Fibroblast of mammary gland (primary cell): ENCODE data around the gene ZNF771.
A peak's percentile ranks its signal among the peaks of the same experiment; 100 is the strongest.
"Not testable (repeated sequence)": the region's sequence is repeated elsewhere in the genome, so short reads cannot be mapped to it uniquely, and the experiment has no call there.

Experiments
- DNase-seq: peaks from one replicate; pipeline ENCODE4 v3.0.0-alpha.2; 2010; ENCODE audit warnings: low read depth
- H3K4me3 ChIP-seq: 2 replicates; pipeline ENCODE4 v1.5.1; 2011; ENCODE audit warnings: low read depth, mild to moderate bottlenecking, low read length, moderate library complexity; ENCODE audit not compliant: control insufficient read depth
- CTCF ChIP-seq: conservative IDR thresholded peaks from 2 replicates; pipeline ENCODE4 v1.5.1; 2011; ENCODE audit warnings: low read depth, low read length, inconsistent platforms; ENCODE audit not compliant: control insufficient read depth, insufficient read depth

Gene ZNF771

GRCh38 chr16:30395155-30395991, 12.0 kb upstream of the ZNF771 start, which contains the start of gene ZNF48:
ZNF48 (plus strand) TSS chr16:30395420; CDS start chr16:30395795, 375 bp downstream.
- peak within 1 kb of the TSS; percentile 69 for H3K4me3 ChIP-seq
- no peak for TF ChIP-seq CTCF
- peak; percentile 73 for DNase-seq

DNA sequence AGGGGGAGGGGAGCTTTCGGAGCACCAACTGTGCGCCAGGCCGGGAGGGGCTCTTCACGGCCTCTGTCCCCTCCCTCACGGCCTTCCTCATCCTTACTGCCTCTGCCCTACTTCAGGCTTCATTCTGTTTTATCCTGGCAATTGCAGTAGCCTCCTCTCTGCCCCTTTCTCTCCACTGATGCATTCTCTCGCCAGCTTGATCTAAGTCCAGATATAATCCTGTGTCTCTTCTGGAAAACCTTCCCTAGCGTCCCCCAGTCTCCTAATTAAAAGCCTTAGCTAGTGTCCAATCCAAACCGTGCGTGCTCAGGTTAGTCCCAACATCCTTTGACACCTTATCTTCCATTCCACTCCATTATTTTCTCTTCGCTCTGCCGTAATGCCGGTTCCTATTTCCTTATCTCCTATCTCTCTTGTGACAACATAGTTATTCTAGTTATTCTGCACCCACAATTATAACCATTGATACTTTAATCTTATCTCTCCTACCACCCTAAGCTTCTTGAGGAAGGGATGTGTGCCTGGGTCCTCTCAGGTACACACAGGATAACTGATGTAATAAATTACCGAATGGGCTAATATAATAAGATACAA, 11.3 kb upstream of the ZNF771 start:
- no peak for DNase-seq
- H3K4me3 ChIP-seq: peak overlapping the region; percentile 69
- no peak for TF ChIP-seq CTCF

DNA sequence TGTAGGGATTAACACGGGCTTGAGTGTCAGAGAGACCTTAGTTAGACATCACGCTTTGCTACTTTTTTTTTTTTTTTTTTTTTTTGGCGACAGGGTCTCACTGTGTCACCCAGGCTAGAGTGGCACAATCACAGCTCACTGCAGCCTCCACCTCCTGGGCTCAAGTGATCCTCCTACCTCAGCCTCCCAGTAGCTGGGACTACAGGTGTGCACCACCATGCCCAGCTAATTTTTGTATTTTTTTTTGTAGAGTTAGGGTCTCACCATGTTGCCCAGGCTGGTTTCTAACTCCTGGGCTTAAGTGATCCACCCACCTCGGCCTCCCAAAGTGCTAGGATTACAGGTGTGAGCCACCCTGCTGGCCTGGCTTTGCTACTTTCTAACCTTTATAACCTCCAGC, 10.8 kb upstream of the ZNF771 start:
- not testable (repeated sequence) for H3K4me3 ChIP-seq, DNase-seq

DNA sequence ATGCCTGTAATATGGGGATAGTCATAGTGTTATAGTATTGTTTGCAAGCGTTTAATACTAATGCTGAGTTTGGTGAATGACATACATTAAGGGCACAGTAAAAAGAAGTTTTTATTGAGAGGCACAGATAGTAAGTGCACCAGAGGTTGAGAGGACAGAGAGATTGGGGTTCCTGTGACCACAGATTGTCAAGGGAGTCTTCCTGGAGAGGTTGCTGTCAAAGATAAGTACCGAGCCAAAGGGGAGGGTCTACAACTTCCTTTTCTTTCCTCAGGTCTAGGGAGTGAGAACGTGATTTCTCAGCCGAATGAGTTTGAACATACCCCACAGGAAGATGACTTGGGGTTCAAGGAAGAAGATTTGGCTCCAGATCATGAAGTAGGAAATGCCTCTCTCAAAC, 10.3 kb upstream of the ZNF771 start:
- no peak for DNase-seq
- no peak overlapping the region for H3K4me3 ChIP-seq
- no peak for TF ChIP-seq CTCF

DNA sequence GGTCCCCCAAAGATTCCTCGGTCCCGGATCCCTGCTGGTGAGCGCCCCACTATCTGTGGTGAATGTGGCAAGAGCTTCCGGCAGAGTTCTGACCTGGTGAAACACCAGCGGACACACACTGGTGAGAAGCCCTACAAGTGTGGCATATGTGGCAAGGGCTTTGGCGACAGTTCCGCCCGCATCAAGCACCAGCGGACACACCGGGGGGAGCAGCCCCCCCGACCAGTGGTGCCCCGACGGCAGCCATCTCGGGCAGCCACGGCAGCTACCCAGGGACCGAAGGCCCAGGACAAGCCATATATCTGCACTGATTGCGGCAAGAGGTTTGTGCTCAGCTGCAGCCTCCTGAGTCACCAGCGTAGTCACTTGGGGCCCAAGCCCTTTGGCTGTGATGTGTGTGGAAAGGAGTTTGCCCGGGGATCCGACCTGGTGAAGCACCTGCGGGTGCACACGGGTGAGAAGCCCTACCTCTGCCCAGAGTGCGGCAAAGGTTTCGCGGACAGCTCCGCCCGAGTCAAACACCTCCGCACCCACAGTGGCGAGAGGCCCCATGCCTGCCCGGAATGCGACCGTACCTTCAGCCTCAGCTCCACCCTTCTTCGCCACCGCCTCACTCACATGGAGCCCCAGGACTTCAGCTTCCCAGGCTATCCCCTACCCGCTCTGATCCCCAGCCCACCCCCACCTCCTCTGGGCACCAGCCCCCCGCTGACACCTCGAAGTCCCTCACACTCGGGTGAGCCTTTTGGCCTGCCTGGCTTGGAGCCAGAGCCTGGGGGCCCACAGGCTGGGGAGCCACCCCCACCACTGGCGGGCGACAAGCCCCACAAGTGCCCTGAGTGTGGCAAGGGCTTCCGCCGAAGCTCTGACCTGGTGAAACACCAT, 9.4 kb upstream of the ZNF771 start:
- TF ChIP-seq CTCF: no peak
- no peak for DNase-seq
- H3K4me3 ChIP-seq: no peak overlapping the region

DNA sequence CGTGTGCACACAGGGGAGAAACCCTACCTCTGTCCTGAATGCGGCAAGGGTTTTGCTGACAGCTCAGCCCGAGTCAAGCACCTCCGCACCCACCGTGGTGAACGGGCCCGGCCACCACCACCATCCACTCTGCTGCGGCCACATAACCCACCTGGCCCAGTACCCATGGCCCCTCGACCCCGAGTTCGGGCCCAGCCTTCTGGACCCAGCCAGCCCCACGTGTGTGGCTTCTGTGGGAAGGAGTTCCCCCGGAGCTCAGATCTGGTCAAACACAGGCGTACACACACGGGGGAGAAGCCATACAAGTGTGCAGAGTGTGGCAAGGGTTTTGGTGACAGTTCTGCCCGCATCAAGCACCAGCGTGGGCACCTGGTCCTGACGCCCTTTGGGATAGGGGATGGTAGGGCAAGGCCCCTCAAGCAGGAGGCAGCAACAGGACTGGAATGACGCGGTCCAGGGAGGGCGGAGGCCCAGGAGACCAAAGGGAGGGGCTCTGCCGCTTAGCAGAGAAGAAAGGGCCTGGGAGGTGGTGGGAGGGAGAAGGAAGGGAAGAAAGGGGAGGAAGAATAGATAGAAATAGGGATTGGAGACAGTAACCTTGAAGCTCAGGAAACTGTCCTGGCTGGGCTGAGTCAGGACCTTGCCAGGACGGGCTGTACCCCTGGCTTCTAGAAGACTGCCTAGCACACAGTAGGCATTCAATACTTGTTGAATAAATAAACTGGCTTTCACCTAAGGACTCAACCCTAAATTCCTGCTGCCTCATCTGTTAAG, 8.6 kb upstream of the ZNF771 start:
- DNase-seq: no peak
- no peak overlapping the region for H3K4me3 ChIP-seq
- no peak for TF ChIP-seq CTCF
